HEK293 (cell line): ENCODE measurements around the gene GPR180.
A peak's percentile ranks its signal among the peaks of the same experiment; 100 is the strongest.

Experiments used
- MEIS1 ChIP-seq: sonication (generic); formaldehyde crosslinking; IDR thresholded peaks from 2 replicates; pipeline ENCODE4 v1.8.1; 2022; ENCODE audit warnings: missing genetic modification reagents, mild to moderate bottlenecking, borderline replicate concordance
- OVOL3 ChIP-seq: fragments of 450-650 bp; formaldehyde crosslinking; IDR thresholded peaks from 2 replicates; pipeline ENCODE4 v1.5.1; 2016; ENCODE audit warnings: missing biosample characterization, missing genetic modification characterization
- PRDM2 ChIP-seq: fragments of 450-650 bp; formaldehyde crosslinking; IDR thresholded peaks from 2 replicates; pipeline ENCODE4 v1.5.1; 2016; ENCODE audit warnings: missing biosample characterization, missing genetic modification characterization, borderline replicate concordance
- SP7 ChIP-seq: fragments of 450-650 bp; formaldehyde crosslinking; IDR thresholded peaks from 2 replicates; pipeline ENCODE4 v1.5.1; 2016; ENCODE audit warnings: missing biosample characterization, missing genetic modification characterization
- YY2 ChIP-seq: fragments of 450-650 bp; formaldehyde crosslinking; IDR thresholded peaks from 2 replicates; pipeline ENCODE4 v1.5.1; 2016; ENCODE audit warnings: missing biosample characterization, missing genetic modification characterization
- ZBTB17 ChIP-seq: fragments of 450-650 bp; formaldehyde crosslinking; IDR thresholded peaks from 2 replicates; pipeline ENCODE4 v1.5.1; 2016; ENCODE audit warnings: missing biosample characterization, missing genetic modification characterization
- ZBTB21 ChIP-seq: fragments of 450-650 bp; formaldehyde crosslinking; IDR thresholded peaks from 2 replicates; pipeline ENCODE4 v1.5.1; 2017; ENCODE audit warnings: missing biosample characterization, missing genetic modification characterization
- ZFP41 ChIP-seq: fragments of 450-650 bp; formaldehyde crosslinking; IDR thresholded peaks from 2 replicates; pipeline ENCODE4 v1.5.1; 2016; ENCODE audit warnings: missing biosample characterization, missing genetic modification characterization, borderline replicate concordance
- ZNF16 ChIP-seq: fragments of 450-650 bp; formaldehyde crosslinking; IDR thresholded peaks from 2 replicates; pipeline ENCODE4 v1.5.1; 2016; ENCODE audit warnings: low read depth, missing biosample characterization, missing genetic modification characterization
- ZNF174 ChIP-seq: fragments of 450-650 bp; formaldehyde crosslinking; IDR thresholded peaks from 2 replicates; pipeline ENCODE4 v1.5.0; 2017; ENCODE audit warnings: missing biosample characterization, mild to moderate bottlenecking, missing genetic modification characterization
- ZNF184 ChIP-seq: fragments of 450-650 bp; IDR thresholded peaks from 2 replicates; pipeline ENCODE4 v1.5.1; 2018; ENCODE audit warnings: missing biosample characterization, mild to moderate bottlenecking, missing genetic modification characterization
- ZNF2 ChIP-seq: fragments of 450-650 bp; formaldehyde crosslinking; IDR thresholded peaks from 2 replicates; pipeline ENCODE4 v1.5.1; 2016; ENCODE audit warnings: missing biosample characterization, missing genetic modification characterization
- ZNF211 ChIP-seq: fragments of 450-650 bp; formaldehyde crosslinking; IDR thresholded peaks from 2 replicates; pipeline ENCODE4 v1.5.1; 2016; ENCODE audit warnings: low read depth, missing biosample characterization, missing genetic modification characterization
- ZNF324 ChIP-seq: fragments of 450-650 bp; formaldehyde crosslinking; IDR thresholded peaks from 2 replicates; pipeline ENCODE4 v1.5.1; 2016; ENCODE audit warnings: missing biosample characterization, missing genetic modification characterization
- ZNF394 ChIP-seq: fragments of 450-650 bp; formaldehyde crosslinking; IDR thresholded peaks from 2 replicates; pipeline ENCODE4 v1.5.1; 2016; ENCODE audit warnings: missing biosample characterization, missing genetic modification characterization, mild to moderate bottlenecking, moderate library complexity, borderline replicate concordance
- ZNF488 ChIP-seq: fragments of 450-650 bp; formaldehyde crosslinking; IDR thresholded peaks from 2 replicates; pipeline ENCODE4 v1.5.1; 2016; ENCODE audit warnings: missing biosample characterization, missing genetic modification characterization
- ZNF549 ChIP-seq: fragments of 450-650 bp; IDR thresholded peaks from 2 replicates; pipeline ENCODE4 v1.5.1; 2018; ENCODE audit warnings: missing biosample characterization, missing genetic modification characterization, mild to moderate bottlenecking, inconsistent platforms, moderate library complexity
- ZNF621 ChIP-seq: fragments of 450-650 bp; formaldehyde crosslinking; IDR thresholded peaks from 2 replicates; pipeline ENCODE4 v1.5.1; 2017; ENCODE audit warnings: missing biosample characterization, missing genetic modification characterization
- ZNF658 ChIP-seq: fragments of 450-650 bp; formaldehyde crosslinking; IDR thresholded peaks from 2 replicates; pipeline ENCODE4; 2016; ENCODE audit warnings: missing biosample characterization, missing genetic modification characterization
- ZNF785 ChIP-seq: fragments of 450-650 bp; formaldehyde crosslinking; IDR thresholded peaks from 2 replicates; pipeline ENCODE4 v1.5.1; 2016; ENCODE audit warnings: missing biosample characterization, missing genetic modification characterization
- ZNF791 ChIP-seq: fragments of 450-650 bp; formaldehyde crosslinking; IDR thresholded peaks from 2 replicates; pipeline ENCODE4 v1.5.1; 2016; ENCODE audit warnings: missing biosample characterization, missing genetic modification characterization
- ZSCAN23 ChIP-seq: fragments of 450-650 bp; formaldehyde crosslinking; IDR thresholded peaks from 2 replicates; pipeline ENCODE4 v1.5.1; 2016; ENCODE audit warnings: missing biosample characterization, missing genetic modification characterization
- TF ChIP-seq, protein P1 (sequence below): fragments of 450-650 bp; formaldehyde crosslinking; IDR thresholded peaks from 2 replicates; pipeline ENCODE4 v1.5.1; 2017; ENCODE audit warnings: missing biosample characterization, mild to moderate bottlenecking, missing genetic modification characterization, moderate library complexity
- TF ChIP-seq, protein P2 (sequence below): fragments of 450-650 bp; formaldehyde crosslinking; IDR thresholded peaks from 2 replicates; pipeline ENCODE4 v1.5.1; 2016; ENCODE audit warnings: missing biosample characterization, missing genetic modification characterization
- TF ChIP-seq, protein P3 (sequence below): fragments of 450-650 bp; formaldehyde crosslinking; IDR thresholded peaks from 2 replicates; pipeline ENCODE4 v1.5.1; 2017; ENCODE audit warnings: missing biosample characterization, missing genetic modification characterization

GPR180 gene

GRCh38 chr13:94601446-94602431 lies at the start of gene GPR180 (continued):
- TF ChIP-seq, protein P1, sequence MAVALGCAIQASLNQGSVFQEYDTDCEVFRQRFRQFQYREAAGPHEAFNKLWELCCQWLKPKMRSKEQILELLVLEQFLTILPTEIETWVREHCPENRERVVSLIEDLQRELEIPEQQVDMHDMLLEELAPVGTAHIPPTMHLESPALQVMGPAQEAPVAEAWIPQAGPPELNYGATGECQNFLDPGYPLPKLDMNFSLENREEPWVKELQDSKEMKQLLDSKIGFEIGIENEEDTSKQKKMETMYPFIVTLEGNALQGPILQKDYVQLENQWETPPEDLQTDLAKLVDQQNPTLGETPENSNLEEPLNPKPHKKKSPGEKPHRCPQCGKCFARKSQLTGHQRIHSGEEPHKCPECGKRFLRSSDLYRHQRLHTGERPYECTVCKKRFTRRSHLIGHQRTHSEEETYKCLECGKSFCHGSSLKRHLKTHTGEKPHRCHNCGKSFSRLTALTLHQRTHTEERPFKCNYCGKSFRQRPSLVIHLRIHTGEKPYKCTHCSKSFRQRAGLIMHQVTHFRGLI (tag by site-specific recombination), result peak; percentile 88
- TF ChIP-seq ZNF2 (tag by site-specific recombination), result peak; percentile 86
- no peak for TF ChIP-seq YY2 (tag by site-specific recombination)
- TF ChIP-seq PRDM2 (tag by site-specific recombination), result no peak
- no peak for TF ChIP-seq ZNF174 (tag by site-specific recombination)
- TF ChIP-seq, protein P2, sequence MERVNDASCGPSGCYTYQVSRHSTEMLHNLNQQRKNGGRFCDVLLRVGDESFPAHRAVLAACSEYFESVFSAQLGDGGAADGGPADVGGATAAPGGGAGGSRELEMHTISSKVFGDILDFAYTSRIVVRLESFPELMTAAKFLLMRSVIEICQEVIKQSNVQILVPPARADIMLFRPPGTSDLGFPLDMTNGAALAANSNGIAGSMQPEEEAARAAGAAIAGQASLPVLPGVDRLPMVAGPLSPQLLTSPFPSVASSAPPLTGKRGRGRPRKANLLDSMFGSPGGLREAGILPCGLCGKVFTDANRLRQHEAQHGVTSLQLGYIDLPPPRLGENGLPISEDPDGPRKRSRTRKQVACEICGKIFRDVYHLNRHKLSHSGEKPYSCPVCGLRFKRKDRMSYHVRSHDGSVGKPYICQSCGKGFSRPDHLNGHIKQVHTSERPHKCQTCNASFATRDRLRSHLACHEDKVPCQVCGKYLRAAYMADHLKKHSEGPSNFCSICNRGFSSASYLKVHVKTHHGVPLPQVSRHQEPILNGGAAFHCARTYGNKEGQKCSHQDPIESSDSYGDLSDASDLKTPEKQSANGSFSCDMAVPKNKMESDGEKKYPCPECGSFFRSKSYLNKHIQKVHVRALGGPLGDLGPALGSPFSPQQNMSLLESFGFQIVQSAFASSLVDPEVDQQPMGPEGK, result peak; percentile 95
- TF ChIP-seq ZBTB17, result peak; percentile 57; the same call in 1 of the 2 replicates
- TF ChIP-seq ZNF785 (tag by site-specific recombination), result no peak
- TF ChIP-seq MEIS1 (CRISPR knock-in tag), result no peak
- peak; percentile 78 for TF ChIP-seq SP7
- no peak for TF ChIP-seq ZBTB21 (tag by site-specific recombination)
- TF ChIP-seq ZNF16, result no peak
- no peak for TF ChIP-seq ZFP41
- TF ChIP-seq ZNF184, result no peak
- TF ChIP-seq ZSCAN23 (tag by site-specific recombination), result no peak
- 0 out of 2 replicates have a peak, but pooled peaks have one; percentile 22 for TF ChIP-seq ZNF394 (tag by site-specific recombination)
- TF ChIP-seq OVOL3, result no peak
- no peak for TF ChIP-seq ZNF658 (tag by site-specific recombination)
- TF ChIP-seq ZNF488 (tag by site-specific recombination), result no peak
- TF ChIP-seq, protein P3, sequence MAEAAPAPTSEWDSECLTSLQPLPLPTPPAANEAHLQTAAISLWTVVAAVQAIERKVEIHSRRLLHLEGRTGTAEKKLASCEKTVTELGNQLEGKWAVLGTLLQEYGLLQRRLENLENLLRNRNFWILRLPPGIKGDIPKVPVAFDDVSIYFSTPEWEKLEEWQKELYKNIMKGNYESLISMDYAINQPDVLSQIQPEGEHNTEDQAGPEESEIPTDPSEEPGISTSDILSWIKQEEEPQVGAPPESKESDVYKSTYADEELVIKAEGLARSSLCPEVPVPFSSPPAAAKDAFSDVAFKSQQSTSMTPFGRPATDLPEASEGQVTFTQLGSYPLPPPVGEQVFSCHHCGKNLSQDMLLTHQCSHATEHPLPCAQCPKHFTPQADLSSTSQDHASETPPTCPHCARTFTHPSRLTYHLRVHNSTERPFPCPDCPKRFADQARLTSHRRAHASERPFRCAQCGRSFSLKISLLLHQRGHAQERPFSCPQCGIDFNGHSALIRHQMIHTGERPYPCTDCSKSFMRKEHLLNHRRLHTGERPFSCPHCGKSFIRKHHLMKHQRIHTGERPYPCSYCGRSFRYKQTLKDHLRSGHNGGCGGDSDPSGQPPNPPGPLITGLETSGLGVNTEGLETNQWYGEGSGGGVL (tag by site-specific recombination), result no peak
- TF ChIP-seq ZNF791 (tag by site-specific recombination), result no peak
- no peak for TF ChIP-seq ZNF621 (tag by site-specific recombination)
- 0 out of 2 replicates have a peak, but pooled peaks have one; percentile 62 for TF ChIP-seq ZNF324
- TF ChIP-seq ZNF211 (tag by site-specific recombination), result no peak
- TF ChIP-seq ZNF549 (tag by site-specific recombination), result no peak
